Esophagus muscularis mucosa (tissue), 4 donors: Measurements from ENCODE around the gene DPF1. TPM values are rescaled to one million over a fixed set of nuclear protein-coding genes. Genes with fewer than 3 reads are reported as not detected.
A peak's percentile ranks its signal among the peaks of the same experiment; 100 is the strongest.

Experiments used
- DNase-seq: peaks from one replicate; pipeline ENCODE4 v3.0.0-alpha.2; 2017; ENCODE audit errors: extremely low spot score
- H3K27ac ChIP-seq, 4 donors: fragments of 200-600 bp; sonication (generic); replicated peaks in 1 of 4; 1 replicate in 3 of 4; 2 replicates in 1 of 4; pipeline ENCODE4 v1.5.1; 2016 to 2019; ENCODE audit warnings: mild to moderate bottlenecking in 1 of 4
- H3K27me3 ChIP-seq, 4 donors: fragments of 200-600 bp; sonication (generic); one replicate each; pipeline versions ENCODE4 v1.5.1 to v1.6.0; 2016 to 2019
- H3K36me3 ChIP-seq, 4 donors: fragments of 200-600 bp; sonication (generic); one replicate each; pipeline ENCODE4 v1.5.1; 2016 to 2019
- H3K4me1 ChIP-seq, 4 donors: fragments of 200-600 bp; sonication (generic); one replicate each; pipeline ENCODE4 v1.5.1; 2016 to 2019
- H3K4me3 ChIP-seq, 4 donors: fragments of 200-600 bp; sonication (generic); 1 replicate in 2 of 4; 2 replicates in 2 of 4; pipeline ENCODE4 v1.5.1; 2016 to 2019; ENCODE audit warnings: mild to moderate bottlenecking in 4 of 4, moderate library complexity in 1 of 4
- H3K9me3 ChIP-seq, 4 donors: fragments of 200-600 bp; sonication (generic); 1 replicate in 3 of 4; 2 replicates in 1 of 4; pipeline ENCODE4 v1.5.1; 2016 to 2019
- CTCF ChIP-seq, 3 experiments: fragments of 200-600 bp in 2 of 3; fragments of 450-650 bp in 1 of 3; sonication (generic) in 2 of 3; IDR thresholded peaks; one replicate each; pipeline ENCODE4 v1.5.1; 2017 to 2019; ENCODE audit warnings: antibody characterized with exemption in 3 of 3, mild to moderate bottlenecking in 2 of 3, moderate library complexity in 1 of 3
- EP300 ChIP-seq: sonication (generic); formaldehyde crosslinking; IDR thresholded peaks from one replicate; pipeline ENCODE4 v1.6.1; 2017; ENCODE audit warnings: antibody characterized with exemption
- POLR2A ChIP-seq: fragments of 450-650 bp; IDR thresholded peaks from one replicate; pipeline ENCODE4 v1.6.1; 2017; ENCODE audit warnings: antibody characterized with exemption, moderate library complexity, mild to moderate bottlenecking, low read depth
- POLR2AphosphoS5 ChIP-seq, 2 donors: sonication (generic); formaldehyde crosslinking; IDR thresholded peaks; one replicate each; pipeline ENCODE4 v1.6.1; 2017; ENCODE audit warnings: antibody characterized with exemption in 2 of 2
- WGBS: methylation state at CpG from one replicate; pipeline ENCODE4 v1.1.5; 2018; 5-methylcytosine and 5-hydroxymethylcytosine counted together
- intact Hi-C: fragments of 100-400 bp; cut with DNase I; formaldehyde crosslinking; loops from one replicate; pipeline ENCODE4 v1.15.1; 2023
- total RNA-seq, 4 donors: library from RNA; depleted of rRNA; stranded (reverse); fragments of >200 nt; gene quantifications; one replicate each; pipeline versions ENCODE4 v1.1.0 to v1.2.1, GENCODE V29; 2016

The DPF1 gene
- total RNA-seq, 4 donors from 2014 or later = 0.17 to 0.83 TPM; not detected in 2

GRCh38 chr19:38173291-38174041 lies 50.6 kb downstream of the DPF1 start:
- no peak for DNase-seq
- no peak overlapping the region for H3K27ac ChIP-seq
- no peaks in the 10 kb centered on the region for H3K9me3 ChIP-seq
- no peak for TF ChIP-seq EP300
- peak in 1 of 2 donors; percentile 42 for TF ChIP-seq POLR2AphosphoS5 (IDR thresholded peaks at IDR 0.05)
- H3K4me3 ChIP-seq = no peak overlapping the region
- intact Hi-C loops = no loop called here
- peaks cover 0 to 15% (median 2%) of the 10 kb centered on the region in 4 donors for H3K36me3 ChIP-seq
- WGBS = 78% methylated on average over 20 of the region's 22 CpGs
- H3K4me1 ChIP-seq = peaks cover 0 to 7% (median 3%) of the 10 kb centered on the region in 4 donors
- no peaks in the 10 kb centered on the region for H3K27me3 ChIP-seq

- H3K36me3 ChIP-seq = peaks cover 0 to 28% (median 9%) of the 10 kb centered on the region in 4 donors
- H3K4me1 ChIP-seq = peaks cover 0 to 7% (median 3%) of the 10 kb centered on the region in 4 donors
- TF ChIP-seq POLR2AphosphoS5 (IDR thresholded peaks at IDR 0.05) = no peak
- TF ChIP-seq CTCF (IDR thresholded peaks at IDR 0.05) = no peak
- no peak for TF ChIP-seq EP300
- no peak for TF ChIP-seq POLR2A
- no peak overlapping the region for H3K27ac ChIP-seq
- no peaks in the 10 kb centered on the region for H3K27me3 ChIP-seq
- no peak overlapping the region for H3K4me3 ChIP-seq
- 88% methylated on average over 8 of the region's 8 CpGs for WGBS
- intact Hi-C loops = no loop called here
- DNase-seq = no peak
- H3K9me3 ChIP-seq = no peaks in the 10 kb centered on the region
Observed at GRCh38 chr19:38172001-38172400, 52.0 kb downstream of the DPF1 start.

GRCh38 chr19:38170334-38170733 lies 53.7 kb downstream of the DPF1 start:
- intact Hi-C loops = no loop called here
- DNase-seq = no peak
- WGBS = 83% methylated on average over 12 of the region's 12 CpGs

GRCh38 chr19:38168637-38169036 lies 55.4 kb downstream of the DPF1 start:
- no peaks in the 10 kb centered on the region for H3K27me3 ChIP-seq
- peaks cover 22 to 61% (median 34%) of the 10 kb centered on the region in 4 donors for H3K36me3 ChIP-seq
- 96% methylated on average over 4 of the region's 4 CpGs for WGBS
- intact Hi-C loops = no loop called here
- peaks cover 0 to 6% (median 2%) of the 10 kb centered on the region in 4 donors for H3K4me1 ChIP-seq
- no peak for TF ChIP-seq EP300
- TF ChIP-seq POLR2A = no peak
- no peak for TF ChIP-seq CTCF (IDR thresholded peaks at IDR 0.05)
- TF ChIP-seq POLR2AphosphoS5 (IDR thresholded peaks at IDR 0.05) = no peak
- H3K27ac ChIP-seq = no peak overlapping the region
- H3K9me3 ChIP-seq = no peaks in the 10 kb centered on the region
- H3K4me3 ChIP-seq = no peak overlapping the region
- no peak for DNase-seq

More at GRCh38 chr19:38170334-38170733, 53.7 kb downstream of the DPF1 start:
- Histone ChIP-seq H3K4me1 (peaks cover 0 to 7% (median 3%) of the 10 kb centered on the region in 4 donors), H3K9me3 (no peaks in the 10 kb centered on the region), H3K36me3 (peaks cover 7 to 44% (median 17%) of the 10 kb centered on the region in 4 donors), H3K27ac (no peak overlapping the region), H3K27me3 (no peaks in the 10 kb centered on the region), H3K4me3 (no peak overlapping the region)
- TF ChIP-seq CTCF (IDR thresholded peaks at IDR 0.05) (no peak), POLR2A (no peak), POLR2AphosphoS5 (IDR thresholded peaks at IDR 0.05) (no peak)

- H3K27ac ChIP-seq = no peak overlapping the region
- peaks cover 36 to 79% (median 54%) of the 10 kb centered on the region in 4 donors for H3K36me3 ChIP-seq
- H3K4me1 ChIP-seq = no peaks in the 10 kb centered on the region
- H3K4me3 ChIP-seq = no peak overlapping the region
- peaks cover 0 to 14% (median 13%) of the 10 kb centered on the region in 4 donors for H3K9me3 ChIP-seq
- H3K27me3 ChIP-seq = no peaks in the 10 kb centered on the region
- 94% methylated on average over 6 of the region's 6 CpGs for WGBS
- TF ChIP-seq EP300 = no peak
- no peak for TF ChIP-seq POLR2AphosphoS5 (IDR thresholded peaks at IDR 0.05)
- no peak for TF ChIP-seq CTCF (IDR thresholded peaks at IDR 0.05)
- TF ChIP-seq POLR2A = no peak
- intact Hi-C loops = no loop called here
- no peak for DNase-seq
Observed at GRCh38 chr19:38165335-38165734, 58.7 kb downstream of the DPF1 start.
